DOHH2 (cell line): ENCODE measurements around the gene DCAF12L2.
"Not testable (repeated sequence)": the region's sequence is repeated elsewhere in the genome, so short reads cannot be mapped to it uniquely, and the experiment has no call there.

Experiments
- H3F3A ChIP-seq: fragments of 200-600 bp; sonication (generic), shearing (Covaris generic); 2 replicates; pipeline ENCODE4 v1.6.0; 2016; ENCODE audit warnings: antibody characterized with exemption, mild to moderate bottlenecking; ENCODE audit not compliant: control insufficient read depth, insufficient read depth
- H3K27ac ChIP-seq: fragments of 200-600 bp; sonication (generic); 2 replicates; pipeline ENCODE4 v1.5.1; 2014; ENCODE audit warnings: low read depth, mild to moderate bottlenecking, low read length, moderate library complexity
- H3K27me3 ChIP-seq: fragments of 200-600 bp; sonication (generic); 2 replicates; pipeline ENCODE4 v1.6.1; 2014; ENCODE audit warnings: mild to moderate bottlenecking, low read length, mixed read lengths; ENCODE audit not compliant: control insufficient read depth
- H3K36me3 ChIP-seq: fragments of 200-600 bp; sonication (generic); 2 replicates; pipeline ENCODE4 v1.6.1; 2014; ENCODE audit warnings: mild to moderate bottlenecking, low read length, moderate library complexity, mixed read lengths; ENCODE audit not compliant: control insufficient read depth
- H3K4me1 ChIP-seq: fragments of 200-600 bp; sonication (generic); 2 replicates; pipeline ENCODE4 v1.6.1; 2014; ENCODE audit warnings: mild to moderate bottlenecking, low read length, mixed read lengths; ENCODE audit not compliant: control insufficient read depth
- H3K4me2 ChIP-seq: fragments of 200-600 bp; sonication (generic); 2 replicates; pipeline ENCODE4 v1.6.0; 2014; ENCODE audit warnings: mild to moderate bottlenecking, low read length, moderate library complexity
- H3K4me3 ChIP-seq: fragments of 200-600 bp; sonication (generic); 2 replicates; pipeline ENCODE4 v1.5.1; 2014; ENCODE audit warnings: mild to moderate bottlenecking, low read length, mixed read lengths
- H3K79me2 ChIP-seq: fragments of 200-600 bp; sonication (generic); 2 replicates; pipeline ENCODE4 v1.6.1; 2014; ENCODE audit warnings: mild to moderate bottlenecking, low read length, mixed read lengths; ENCODE audit not compliant: control insufficient read depth
- H3K9me2 ChIP-seq: fragments of 200-600 bp; sonication (generic); replicated peaks from 2 replicates; pipeline ENCODE4 v1.6.1; 2014; ENCODE audit warnings: mild to moderate bottlenecking, low read length, mixed read lengths; ENCODE audit not compliant: control insufficient read depth
- H3K9me3 ChIP-seq: fragments of 200-600 bp; sonication (generic); 2 replicates; pipeline ENCODE4 v1.6.1; 2014; ENCODE audit warnings: antibody characterized with exemption, low read length, mixed read lengths; ENCODE audit not compliant: control insufficient read depth, insufficient read depth
- H4K20me1 ChIP-seq: fragments of 200-600 bp; sonication (generic); 2 replicates; pipeline ENCODE4 v1.6.0; 2014; ENCODE audit warnings: low read depth, mild to moderate bottlenecking, antibody characterized with exemption, low read length, moderate library complexity; ENCODE audit not compliant: control insufficient read depth, insufficient read depth
- CTCF ChIP-seq: fragments of 200-600 bp; sonication (generic); IDR thresholded peaks from one replicate; pipeline ENCODE4 v1.5.1; 2014; ENCODE audit warnings: antibody characterized with exemption, mild to moderate bottlenecking, low read depth, low read length; ENCODE audit not compliant: poor library complexity, severe bottlenecking
- EZH2phosphoT487 ChIP-seq: fragments of 200-600 bp; sonication (generic); IDR thresholded peaks from 2 replicates; pipeline ENCODE4 v1.6.1; 2017; ENCODE audit warnings: borderline replicate concordance, mild to moderate bottlenecking, antibody characterized with exemption, low read length, moderate library complexity, mixed read lengths

Gene DCAF12L2

DNA sequence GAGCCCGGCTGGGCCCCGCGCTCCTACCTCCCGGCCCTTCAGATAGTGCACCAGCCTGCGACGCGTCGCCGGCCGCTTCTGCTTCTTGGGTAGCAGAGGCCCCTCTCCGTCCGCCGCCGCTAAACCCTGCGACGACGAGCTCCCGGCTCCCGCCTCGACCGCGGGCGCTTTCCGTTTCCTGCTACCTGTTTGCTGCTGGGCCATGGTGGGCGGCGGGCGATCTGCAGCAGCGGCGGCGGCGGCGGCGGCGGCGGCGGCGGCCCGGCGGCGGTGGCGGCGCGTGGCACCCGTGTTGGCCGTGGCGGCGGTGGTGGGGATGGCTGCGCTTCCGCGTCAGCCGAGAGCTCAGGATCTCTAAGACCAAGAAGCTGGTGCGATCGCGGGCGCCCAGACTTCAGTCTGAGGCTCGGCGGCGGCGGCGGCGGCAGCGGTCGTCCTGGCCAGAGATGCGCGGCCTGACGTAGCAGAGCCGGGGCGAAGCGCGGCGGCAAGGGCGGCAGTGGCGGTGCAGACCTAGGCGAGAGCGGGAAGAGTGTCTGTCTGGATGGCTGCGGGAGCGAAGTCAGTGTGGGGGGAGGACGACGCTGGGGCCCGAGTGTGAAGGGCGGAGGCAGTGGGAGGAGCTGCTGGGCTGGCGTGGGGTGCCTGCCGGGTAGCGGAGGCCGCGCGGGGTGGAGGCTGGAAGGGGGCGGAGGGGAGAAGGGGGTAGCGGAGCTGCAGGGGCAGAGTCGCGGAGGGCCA is at the start of gene DCAF12L2:
Gene DCAF12L2 (minus strand): TSS at position 569 of the 741 bp plus-strand sequence. CDS start 365 bp downstream, at position 204.
- no peaks in the 10 kb centered on the region for H3K9me2 ChIP-seq
- TF ChIP-seq EZH2phosphoT487 (no peak), CTCF (no peak)
- no peaks in the 10 kb centered on the region for H4K20me1 ChIP-seq
- no peaks in the 10 kb centered on the region for H3K27me3 ChIP-seq
- no peak within 1 kb of the TSS for H3K27ac ChIP-seq
- no peaks in the 10 kb centered on the region for H3F3A ChIP-seq
- no peaks in the 10 kb centered on the region for H3K79me2 ChIP-seq
- no peak within 1 kb of the TSS for H3K4me2 ChIP-seq
- no peaks in the 10 kb centered on the region for H3K9me3 ChIP-seq
- no peak within 1 kb of the TSS for H3K4me3 ChIP-seq
- H3K36me3 ChIP-seq, result no peaks in the 10 kb centered on the region
- no peaks in the 10 kb centered on the region for H3K4me1 ChIP-seq

DNA sequence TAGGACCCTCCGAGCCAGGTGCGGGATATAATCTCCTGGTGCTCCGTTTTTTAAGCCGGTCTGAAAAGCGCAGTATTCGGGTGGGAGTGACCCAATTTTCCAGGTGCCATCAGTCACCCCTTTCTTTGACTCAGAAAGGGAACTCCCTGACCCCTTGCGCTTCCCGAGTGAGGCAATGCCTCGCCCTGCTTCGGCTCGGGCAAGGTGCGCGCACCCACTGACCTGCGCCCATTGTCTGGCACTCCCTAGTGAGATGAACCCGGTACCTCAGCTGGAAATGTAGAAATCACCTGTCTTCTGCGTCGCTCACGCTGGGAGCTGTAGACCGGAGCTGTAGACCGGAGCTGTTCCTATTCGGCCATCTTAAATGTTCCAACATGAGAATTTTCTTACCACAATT is 24.8 kb upstream of the DCAF12L2 start:
- not testable (repeated sequence) for H4K20me1 ChIP-seq, H3K27ac ChIP-seq, H3K36me3 ChIP-seq, H3F3A ChIP-seq, H3K9me3 ChIP-seq, H3K27me3 ChIP-seq, H3K79me2 ChIP-seq, H3K9me2 ChIP-seq, H3K4me2 ChIP-seq, H3K4me3 ChIP-seq, H3K4me1 ChIP-seq

DNA sequence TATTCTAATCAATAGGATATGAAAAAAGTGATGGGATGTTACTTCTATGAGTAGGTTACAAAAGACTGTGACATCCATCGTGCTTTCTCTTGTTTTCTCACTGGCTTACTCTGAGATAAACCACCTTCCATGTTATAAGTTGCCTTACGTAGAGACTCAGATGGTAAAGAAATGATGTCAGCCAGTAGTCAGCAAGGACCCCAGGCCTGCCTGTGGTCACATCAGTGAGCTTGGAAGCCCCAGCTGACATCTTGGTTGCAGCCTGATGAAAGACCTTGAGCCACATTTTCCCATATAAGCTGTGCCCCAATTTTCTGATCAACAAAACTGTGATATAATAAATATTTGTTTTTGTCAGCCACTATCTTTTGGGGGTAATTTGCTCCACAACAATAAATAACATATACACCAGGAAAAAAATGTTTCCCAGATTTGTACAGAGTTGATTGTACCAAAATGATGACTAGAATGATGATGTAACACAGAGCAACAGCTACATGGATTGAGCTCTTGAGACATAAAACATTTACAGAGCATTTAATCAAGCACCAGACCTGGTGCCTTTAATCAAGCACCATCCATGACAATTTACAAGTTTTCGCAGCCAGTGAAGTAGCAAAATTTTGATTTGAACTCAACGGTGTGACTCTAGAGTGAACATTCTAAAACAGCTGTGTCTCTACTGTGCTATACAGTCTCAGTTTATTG is 11.2 kb upstream of the DCAF12L2 start:
- H3F3A ChIP-seq, result no peaks in the 10 kb centered on the region
- no peaks in the 10 kb centered on the region for H3K79me2 ChIP-seq
- no peaks in the 10 kb centered on the region for H3K4me1 ChIP-seq
- no peak overlapping the region for H3K4me2 ChIP-seq
- H3K27me3 ChIP-seq, result no peaks in the 10 kb centered on the region
- no peaks in the 10 kb centered on the region for H3K9me2 ChIP-seq
- H3K36me3 ChIP-seq, result no peaks in the 10 kb centered on the region
- H3K9me3 ChIP-seq, result no peaks in the 10 kb centered on the region
- TF ChIP-seq CTCF (no peak), EZH2phosphoT487 (no peak)
- no peaks in the 10 kb centered on the region for H4K20me1 ChIP-seq
- no peak overlapping the region for H3K27ac ChIP-seq
- H3K4me3 ChIP-seq, result no peak overlapping the region

DNA sequence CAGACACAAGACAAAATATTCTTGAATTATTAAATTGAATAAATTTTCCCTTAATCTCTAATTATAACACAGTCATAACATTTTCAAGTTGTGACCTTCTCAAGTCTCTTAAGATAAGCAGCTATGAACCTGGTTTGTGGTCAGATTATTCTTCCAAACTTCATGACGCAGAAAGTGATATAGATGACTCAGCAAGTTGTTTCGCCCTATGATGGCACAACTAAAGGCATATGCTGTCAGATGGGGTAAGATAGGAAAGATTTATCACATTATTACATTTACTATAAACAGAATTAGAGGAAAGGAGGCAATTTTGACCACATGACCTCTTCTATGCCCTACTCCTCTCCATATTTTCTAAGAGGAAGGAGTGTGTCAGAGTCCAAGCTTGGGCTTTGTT is 4.6 kb upstream of the DCAF12L2 start:
- no peaks in the 10 kb centered on the region for H3K9me2 ChIP-seq
- no peak overlapping the region for H3K4me2 ChIP-seq
- no peaks in the 10 kb centered on the region for H3K36me3 ChIP-seq
- H3K79me2 ChIP-seq, result no peaks in the 10 kb centered on the region
- H3K27me3 ChIP-seq, result no peaks in the 10 kb centered on the region
- H3K9me3 ChIP-seq, result no peaks in the 10 kb centered on the region
- no peak overlapping the region for H3K4me3 ChIP-seq
- H4K20me1 ChIP-seq, result no peaks in the 10 kb centered on the region
- no peak overlapping the region for H3K27ac ChIP-seq
- TF ChIP-seq CTCF, result no peak
- no peak for TF ChIP-seq EZH2phosphoT487
- H3K4me1 ChIP-seq, result no peaks in the 10 kb centered on the region
- H3F3A ChIP-seq, result no peaks in the 10 kb centered on the region
